Measurements from ENCODE around the gene SALL4. TPM values are rescaled to one million over a fixed set of nuclear protein-coding genes. Genes with fewer than 3 reads are reported as not detected.
A peak's percentile ranks its signal among the peaks of the same experiment; 100 is the strongest.

Gene SALL4
- total RNA-seq (2022) (0.49 and 0.61 TPM in 2 replicates), Bru-seq, nascent RNA (percentile 25 among the genes with signal in this experiment), BruChase-seq, experiment 1, labeled RNA remaining after a 6-hour chase (percentile 36 among the genes with signal in this experiment), BruChase-seq, experiment 2, labeled RNA remaining after a 2-hour chase (percentile 28 among the genes with signal in this experiment)
- long read RNA-seq = 0 reads

GRCh38 chr20:51802170-51802751, at the start of gene SALL4:
TSS of gene SALL4 (minus strand) at chr20:51802521. CDS start at chr20:51802408, 113 bp downstream.
- DNase-seq (ENCODE audit: unreplicated experiment) = no peak
- no peaks in the 10 kb centered on the region for H3K9me3 Mint-ChIP-seq (ENCODE audit: unreplicated experiment)
- intact Hi-C loops (cut with micrococcal nuclease) = loop anchor here (5.0 kb wide), 1 partner anchor 260 kb away; no protein-coding TSS in a partner anchor
- TF ChIP-seq CTCF (IDR thresholded peaks at IDR 0.05; ENCODE audit: unreplicated experiment) = no peak
- POLR2A ChIA-PET = no interaction called here
- H3K27me3 Mint-ChIP-seq (ENCODE audit: insufficient read depth, unreplicated experiment) = no peaks in the 10 kb centered on the region
- H3K36me3 Mint-ChIP-seq (ENCODE audit: insufficient read depth, unreplicated experiment) = no peaks in the 10 kb centered on the region
- H3K4me1 Mint-ChIP-seq (ENCODE audit: insufficient read depth, unreplicated experiment) = no peaks in the 10 kb centered on the region
- BruUV-seq (replicated peaks) = no TSS peak
- H3K4me3 Mint-ChIP-seq (ENCODE audit: unreplicated experiment) = peak within 1 kb of the TSS; percentile 63
- CTCF ChIA-PET = interaction anchor here (0.7 to 2.0 kb wide), 4 partner anchors 11 to 302 kb away, joined by 3 to 5 read pairs (median 4); no protein-coding TSS in a partner anchor
- H3K27ac Mint-ChIP-seq (ENCODE audit: low read depth, unreplicated experiment) = no peak within 1 kb of the TSS

- ChIA-PET CTCF (no interaction called here), POLR2A (interaction anchor here (0.6 kb wide), 1 partner anchor 19 kb away, joined by 3 read pairs; no protein-coding TSS in a partner anchor)
- TF ChIP-seq CTCF (IDR thresholded peaks at IDR 0.05; ENCODE audit: unreplicated experiment) = no peak
- H3K4me1 Mint-ChIP-seq (ENCODE audit: insufficient read depth, unreplicated experiment) = no peaks in the 10 kb centered on the region
- H3K9me3 Mint-ChIP-seq (ENCODE audit: unreplicated experiment) = peaks cover under 1% of the 10 kb centered on the region
- no peak for DNase-seq (ENCODE audit: unreplicated experiment)
- no TSS peak for BruUV-seq (replicated peaks)
- H3K27ac Mint-ChIP-seq (ENCODE audit: low read depth, unreplicated experiment) = no peak overlapping the region
- intact Hi-C loops (cut with micrococcal nuclease) = no loop called here
- no peaks in the 10 kb centered on the region for H3K36me3 Mint-ChIP-seq (ENCODE audit: insufficient read depth, unreplicated experiment)
- peaks cover 5% of the 10 kb centered on the region for H3K27me3 Mint-ChIP-seq (ENCODE audit: insufficient read depth, unreplicated experiment)
- H3K4me3 Mint-ChIP-seq (ENCODE audit: unreplicated experiment) = no peak overlapping the region
Measured at GRCh38 chr20:51848346-51848745, 46.0 kb upstream of the SALL4 start.

GRCh38 chr20:51840865-51841264, 38.5 kb upstream of the SALL4 start:
- DNase-seq (ENCODE audit: unreplicated experiment) = no peak
- no peaks in the 10 kb centered on the region for H3K4me1 Mint-ChIP-seq (ENCODE audit: insufficient read depth, unreplicated experiment)
- ChIA-PET CTCF (no interaction called here), POLR2A (no interaction called here)
- TF ChIP-seq CTCF (IDR thresholded peaks at IDR 0.05; ENCODE audit: unreplicated experiment) = no peak
- intact Hi-C loops (cut with micrococcal nuclease) = no loop called here
- H3K36me3 Mint-ChIP-seq (ENCODE audit: insufficient read depth, unreplicated experiment) = peaks cover 5% of the 10 kb centered on the region
- H3K27me3 Mint-ChIP-seq (ENCODE audit: insufficient read depth, unreplicated experiment) = peaks cover 14% of the 10 kb centered on the region
- no peak overlapping the region for H3K4me3 Mint-ChIP-seq (ENCODE audit: unreplicated experiment)
- H3K27ac Mint-ChIP-seq (ENCODE audit: low read depth, unreplicated experiment) = no peak overlapping the region
- BruUV-seq (replicated peaks) = no TSS peak
- peaks cover 7% of the 10 kb centered on the region for H3K9me3 Mint-ChIP-seq (ENCODE audit: unreplicated experiment)

GRCh38 chr20:51837876-51838420, 35.6 kb upstream of the SALL4 start:
- DNase-seq (ENCODE audit: unreplicated experiment) = no peak
- no peaks in the 10 kb centered on the region for H3K4me1 Mint-ChIP-seq (ENCODE audit: insufficient read depth, unreplicated experiment)
- peaks cover 2% of the 10 kb centered on the region for H3K36me3 Mint-ChIP-seq (ENCODE audit: insufficient read depth, unreplicated experiment)
- no peak overlapping the region for H3K4me3 Mint-ChIP-seq (ENCODE audit: unreplicated experiment)
- peaks cover 6% of the 10 kb centered on the region for H3K27me3 Mint-ChIP-seq (ENCODE audit: insufficient read depth, unreplicated experiment)
- CTCF ChIA-PET = interaction anchor here (0.7 to 1.5 kb wide), 3 partner anchors 15 to 248 kb away, joined by 3 to 5 read pairs (median 3); no protein-coding TSS in a partner anchor
- POLR2A ChIA-PET = no interaction called here
- no peak overlapping the region for H3K27ac Mint-ChIP-seq (ENCODE audit: low read depth, unreplicated experiment)
- BruUV-seq (replicated peaks) = no TSS peak
- no peak for TF ChIP-seq CTCF (IDR thresholded peaks at IDR 0.05; ENCODE audit: unreplicated experiment)
- peaks cover 2% of the 10 kb centered on the region for H3K9me3 Mint-ChIP-seq (ENCODE audit: unreplicated experiment)
- intact Hi-C loops (cut with micrococcal nuclease) = no loop called here
